ENCODE results near the gene MAGI2.

DNA sequence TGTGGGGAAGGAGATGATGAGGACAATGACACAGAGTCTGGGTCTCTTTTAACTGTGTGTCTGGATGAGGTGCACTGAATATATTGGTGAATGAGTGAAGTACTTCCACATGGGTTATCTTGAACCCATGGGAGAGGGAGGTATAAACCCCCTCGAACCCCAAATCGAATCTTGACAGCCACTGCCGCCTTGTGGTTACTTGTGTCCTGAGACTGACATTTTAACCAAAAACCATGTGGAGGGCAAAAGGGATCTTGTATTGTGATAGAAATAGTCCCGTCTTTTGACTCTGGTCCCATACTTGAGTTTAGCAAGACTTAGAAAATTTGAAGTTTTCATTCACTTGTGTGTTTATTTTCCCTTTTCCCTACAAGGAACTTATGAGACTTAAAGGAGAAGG is 1371.6 kb downstream of the MAGI2 start:
- TF ChIP-seq, protein P1, sequence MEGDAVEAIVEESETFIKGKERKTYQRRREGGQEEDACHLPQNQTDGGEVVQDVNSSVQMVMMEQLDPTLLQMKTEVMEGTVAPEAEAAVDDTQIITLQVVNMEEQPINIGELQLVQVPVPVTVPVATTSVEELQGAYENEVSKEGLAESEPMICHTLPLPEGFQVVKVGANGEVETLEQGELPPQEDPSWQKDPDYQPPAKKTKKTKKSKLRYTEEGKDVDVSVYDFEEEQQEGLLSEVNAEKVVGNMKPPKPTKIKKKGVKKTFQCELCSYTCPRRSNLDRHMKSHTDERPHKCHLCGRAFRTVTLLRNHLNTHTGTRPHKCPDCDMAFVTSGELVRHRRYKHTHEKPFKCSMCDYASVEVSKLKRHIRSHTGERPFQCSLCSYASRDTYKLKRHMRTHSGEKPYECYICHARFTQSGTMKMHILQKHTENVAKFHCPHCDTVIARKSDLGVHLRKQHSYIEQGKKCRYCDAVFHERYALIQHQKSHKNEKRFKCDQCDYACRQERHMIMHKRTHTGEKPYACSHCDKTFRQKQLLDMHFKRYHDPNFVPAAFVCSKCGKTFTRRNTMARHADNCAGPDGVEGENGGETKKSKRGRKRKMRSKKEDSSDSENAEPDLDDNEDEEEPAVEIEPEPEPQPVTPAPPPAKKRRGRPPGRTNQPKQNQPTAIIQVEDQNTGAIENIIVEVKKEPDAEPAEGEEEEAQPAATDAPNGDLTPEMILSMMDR (IDR thresholded peaks at IDR 0.05), result no peak
- no peak for TF ChIP-seq POLR2A (IDR thresholded peaks at IDR 0.05)

All from breast epithelium (tissue), 3 donors.